MG63 (cell line): Measurements from ENCODE around the gene SREBF2. TPM values are rescaled to one million over a fixed set of nuclear protein-coding genes. Genes with fewer than 3 reads are reported as not detected.

Experiments
- DNase-seq: peaks from one replicate; pipeline ENCODE4 v3.0.0-alpha.2; 2020
- H3K27me3 ChIP-seq: fragments of 250-450 bp; sonication (Bioruptor Pico); 2 replicates; pipeline ENCODE4 v1.5.1; 2020; ENCODE audit warnings: mild to moderate bottlenecking, moderate library complexity
- H3K36me3 ChIP-seq: fragments of 250-450 bp; sonication (Bioruptor Pico); 2 replicates; pipeline ENCODE4 v1.5.1; 2020; ENCODE audit warnings: mild to moderate bottlenecking, moderate library complexity
- H3K4me3 ChIP-seq: fragments of 250-450 bp; sonication (Bioruptor Pico); 2 replicates; pipeline ENCODE4 v1.5.1; 2020; ENCODE audit warnings: mild to moderate bottlenecking, moderate library complexity
- H3K9me3 ChIP-seq: fragments of 250-450 bp; sonication (Bioruptor Pico); 2 replicates; pipeline ENCODE4 v1.5.1; 2020; ENCODE audit warnings: mild to moderate bottlenecking, moderate library complexity
- total RNA-seq: library from RNA; depleted of rRNA; stranded (reverse); fragments of >200 nt; shearing (Covaris generic); gene quantifications from 2 replicates; pipeline ENCODE4 v1.2.3, GENCODE V29; 2014; ENCODE audit warnings: low replicate concordance

Gene SREBF2
- total RNA-seq, 1 experiment from 2014 or later, result 26.5 TPM

DNA sequence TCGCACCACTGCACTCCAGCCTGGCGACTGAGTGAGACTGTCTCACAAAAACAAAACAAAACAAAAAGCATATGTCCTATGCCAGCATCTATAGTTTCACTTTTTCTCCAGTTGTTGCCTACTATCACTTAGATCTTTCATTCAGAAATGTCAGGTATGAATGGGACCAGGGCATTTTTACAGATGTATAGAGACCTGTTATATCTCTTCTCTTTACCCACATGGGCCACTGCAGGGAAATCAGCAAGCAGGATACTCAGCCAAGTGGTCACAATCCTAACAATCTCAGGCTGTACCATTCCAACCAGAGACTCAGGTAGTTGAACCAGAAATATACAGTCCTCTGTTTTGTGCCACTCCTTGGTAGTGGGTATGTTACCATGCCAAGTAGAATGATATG, 16.0 kb upstream of the SREBF2 start:
- no peaks in the 10 kb centered on the region for H3K9me3 ChIP-seq
- H3K36me3 ChIP-seq, result no peaks in the 10 kb centered on the region; the same call in 1 of the 2 replicates
- no peak overlapping the region for H3K4me3 ChIP-seq
- no peak for DNase-seq
- no peaks in the 10 kb centered on the region for H3K27me3 ChIP-seq

GRCh38 chr22:41818011-41818410, 14.9 kb upstream of the SREBF2 start:
- no peaks in the 10 kb centered on the region for H3K9me3 ChIP-seq
- H3K27me3 ChIP-seq, result no peaks in the 10 kb centered on the region
- no peaks in the 10 kb centered on the region; the same call in 1 of the 2 replicates for H3K36me3 ChIP-seq
- no peak for DNase-seq
- no peak overlapping the region for H3K4me3 ChIP-seq

DNA sequence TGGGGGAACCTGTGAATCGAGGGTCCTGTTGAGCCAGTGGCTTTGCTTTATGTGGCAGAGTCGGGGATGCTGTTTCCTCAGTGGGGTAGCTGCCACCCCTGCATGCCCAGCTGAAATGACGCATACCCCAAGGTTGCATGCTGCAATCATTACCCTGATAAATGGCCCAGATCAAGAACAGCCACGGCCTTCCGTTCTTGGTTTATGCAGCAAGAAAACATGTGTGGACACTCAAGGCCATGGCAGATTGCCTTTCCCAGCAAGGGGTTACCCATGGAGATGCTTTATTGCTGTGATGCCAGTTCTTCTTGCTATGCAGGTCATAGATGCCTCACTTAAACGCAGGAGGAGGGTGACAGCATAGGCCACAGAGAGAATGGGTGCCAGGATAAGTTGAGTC, 14.3 kb upstream of the SREBF2 start:
- H3K27me3 ChIP-seq, result no peaks in the 10 kb centered on the region
- no peak overlapping the region for H3K4me3 ChIP-seq
- DNase-seq, result no peak
- H3K36me3 ChIP-seq, result no peaks in the 10 kb centered on the region; the same call in 1 of the 2 replicates
- H3K9me3 ChIP-seq, result no peaks in the 10 kb centered on the region

DNA sequence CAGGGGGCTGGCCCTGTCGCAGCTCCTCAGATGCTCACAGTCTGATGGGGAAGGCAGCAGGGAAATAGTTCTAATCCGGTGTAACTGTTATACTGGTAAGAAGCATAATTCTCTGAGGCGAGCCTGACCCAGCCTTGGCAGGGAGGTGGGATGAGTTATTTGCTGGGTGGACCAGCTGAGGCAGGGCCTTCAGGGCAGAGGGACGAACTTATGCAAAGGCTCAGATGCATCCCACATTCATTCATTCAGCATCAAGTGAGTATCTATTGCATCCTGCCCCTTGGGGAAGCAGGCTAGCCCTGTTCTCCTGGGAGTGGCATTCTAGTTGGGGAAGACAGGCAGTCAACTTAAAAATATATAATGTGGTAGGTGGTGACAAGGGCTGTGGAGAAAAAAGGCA, 13.6 kb upstream of the SREBF2 start:
- no peaks in the 10 kb centered on the region for H3K27me3 ChIP-seq
- no peaks in the 10 kb centered on the region; the same call in 1 of the 2 replicates for H3K36me3 ChIP-seq
- H3K4me3 ChIP-seq, result no peak overlapping the region
- DNase-seq, result no peak
- no peaks in the 10 kb centered on the region for H3K9me3 ChIP-seq

- Histone ChIP-seq H3K36me3 (no peaks in the 10 kb centered on the region; the same call in 1 of the 2 replicates), H3K27me3 (no peaks in the 10 kb centered on the region), H3K4me3 (no peak overlapping the region), H3K9me3 (no peaks in the 10 kb centered on the region)
- DNase-seq, result no peak
Observed at GRCh38 chr22:41820447-41820846, 12.5 kb upstream of the SREBF2 start.

DNA sequence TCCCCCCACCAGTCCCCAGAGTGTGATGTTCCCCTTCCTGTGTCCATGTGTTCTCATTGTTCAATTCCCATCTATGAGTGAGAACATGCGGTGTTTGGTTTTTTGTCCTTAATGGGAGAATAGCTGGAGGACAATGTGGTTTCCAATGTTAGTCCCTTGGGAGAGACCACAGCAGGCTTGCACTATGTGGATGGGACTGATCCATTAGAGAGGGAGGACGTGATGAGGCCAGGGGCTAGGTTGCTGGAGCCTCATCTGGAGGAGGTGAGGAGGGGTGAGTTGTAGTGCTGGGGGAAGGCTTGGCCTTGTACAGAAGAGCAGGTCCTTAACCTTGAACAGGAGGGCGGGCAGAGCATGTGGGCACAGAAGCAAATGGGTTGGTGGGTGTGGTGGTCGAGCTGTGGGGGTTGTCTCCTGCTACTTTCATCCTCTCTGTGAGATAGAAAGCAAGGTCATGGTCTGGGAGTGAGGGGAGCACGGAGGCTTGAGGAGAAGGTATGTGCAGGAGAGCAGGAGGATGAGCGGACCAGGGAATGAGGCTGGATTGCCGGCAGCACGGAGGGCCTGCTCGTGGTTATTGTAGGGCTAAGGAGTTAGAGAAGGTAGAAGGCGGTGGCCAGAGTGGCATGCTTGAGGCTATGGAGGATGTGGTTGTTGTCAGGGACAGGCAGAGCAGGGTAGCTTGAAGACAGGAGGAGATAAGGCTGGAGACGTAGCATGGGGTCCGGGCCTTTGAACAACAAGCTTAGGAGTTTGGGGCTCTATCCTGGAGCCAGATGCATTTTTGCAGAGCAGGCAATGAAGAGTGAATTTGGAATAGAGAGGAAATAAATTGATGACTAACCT, 11.2 kb upstream of the SREBF2 start:
- Histone ChIP-seq H3K9me3 (no peaks in the 10 kb centered on the region), H3K36me3 (no peaks in the 10 kb centered on the region), H3K27me3 (no peaks in the 10 kb centered on the region), H3K4me3 (no peak overlapping the region)
- no peak for DNase-seq

- no peaks in the 10 kb centered on the region for H3K27me3 ChIP-seq
- no peaks in the 10 kb centered on the region for H3K9me3 ChIP-seq
- no peak for DNase-seq
- no peaks in the 10 kb centered on the region for H3K36me3 ChIP-seq
- H3K4me3 ChIP-seq, result no peak overlapping the region
Observed at GRCh38 chr22:41822317-41823057, 10.4 kb upstream of the SREBF2 start.

- no peak for DNase-seq
- H3K36me3 ChIP-seq, result no peaks in the 10 kb centered on the region
- no peaks in the 10 kb centered on the region for H3K9me3 ChIP-seq
- no peak overlapping the region for H3K4me3 ChIP-seq
- H3K27me3 ChIP-seq, result no peaks in the 10 kb centered on the region
Observed at GRCh38 chr22:41823797-41824196, 9.1 kb upstream of the SREBF2 start.

DNA sequence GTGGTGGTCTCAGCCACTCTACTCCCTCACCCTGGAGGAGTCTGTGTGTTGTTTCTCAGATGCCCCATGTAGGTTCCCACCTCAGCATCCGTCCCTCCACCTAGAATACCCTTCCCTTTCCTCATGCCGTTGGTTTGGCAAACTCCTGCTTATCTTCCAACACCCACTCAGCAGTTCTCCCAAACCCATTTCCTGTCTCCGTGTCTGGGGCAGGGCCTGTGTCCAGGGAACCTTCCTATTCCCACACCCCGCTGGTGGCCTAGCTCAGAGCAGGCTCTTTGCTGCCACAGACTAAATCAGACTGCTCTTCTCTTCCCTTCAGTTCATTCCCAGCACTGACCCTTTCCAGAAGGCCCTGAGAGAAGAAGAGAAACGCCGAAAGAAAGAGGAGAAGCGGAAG, 7.5 kb upstream of the SREBF2 start:
- Histone ChIP-seq H3K9me3 (no peaks in the 10 kb centered on the region), H3K4me3 (no peak overlapping the region), H3K36me3 (no peaks in the 10 kb centered on the region), H3K27me3 (no peaks in the 10 kb centered on the region)
- DNase-seq, result peak; percentile 24

DNA sequence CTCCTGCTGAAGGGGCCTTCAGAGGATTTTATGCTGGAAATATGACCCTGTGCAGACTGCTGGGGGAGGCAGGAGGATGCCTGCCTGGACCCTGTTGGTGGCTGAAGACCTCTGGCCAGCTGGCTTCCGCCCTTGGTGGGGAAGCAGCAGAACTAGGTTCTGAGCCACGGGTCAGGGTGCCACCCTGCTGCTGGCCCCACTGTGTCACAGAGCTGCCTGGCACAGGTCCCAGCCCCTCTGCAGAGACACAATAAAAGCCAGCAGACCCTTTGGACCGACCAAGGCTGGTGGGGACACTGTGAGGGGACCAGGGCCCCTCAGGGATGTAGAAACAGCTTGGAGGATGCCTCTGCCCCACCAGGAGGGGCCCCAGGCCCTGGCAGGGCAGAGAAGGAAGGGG, 6.9 kb upstream of the SREBF2 start:
- H3K27me3 ChIP-seq, result no peaks in the 10 kb centered on the region
- DNase-seq, result no peak
- H3K36me3 ChIP-seq, result no peaks in the 10 kb centered on the region
- H3K4me3 ChIP-seq, result no peak overlapping the region
- H3K9me3 ChIP-seq, result no peaks in the 10 kb centered on the region

DNA sequence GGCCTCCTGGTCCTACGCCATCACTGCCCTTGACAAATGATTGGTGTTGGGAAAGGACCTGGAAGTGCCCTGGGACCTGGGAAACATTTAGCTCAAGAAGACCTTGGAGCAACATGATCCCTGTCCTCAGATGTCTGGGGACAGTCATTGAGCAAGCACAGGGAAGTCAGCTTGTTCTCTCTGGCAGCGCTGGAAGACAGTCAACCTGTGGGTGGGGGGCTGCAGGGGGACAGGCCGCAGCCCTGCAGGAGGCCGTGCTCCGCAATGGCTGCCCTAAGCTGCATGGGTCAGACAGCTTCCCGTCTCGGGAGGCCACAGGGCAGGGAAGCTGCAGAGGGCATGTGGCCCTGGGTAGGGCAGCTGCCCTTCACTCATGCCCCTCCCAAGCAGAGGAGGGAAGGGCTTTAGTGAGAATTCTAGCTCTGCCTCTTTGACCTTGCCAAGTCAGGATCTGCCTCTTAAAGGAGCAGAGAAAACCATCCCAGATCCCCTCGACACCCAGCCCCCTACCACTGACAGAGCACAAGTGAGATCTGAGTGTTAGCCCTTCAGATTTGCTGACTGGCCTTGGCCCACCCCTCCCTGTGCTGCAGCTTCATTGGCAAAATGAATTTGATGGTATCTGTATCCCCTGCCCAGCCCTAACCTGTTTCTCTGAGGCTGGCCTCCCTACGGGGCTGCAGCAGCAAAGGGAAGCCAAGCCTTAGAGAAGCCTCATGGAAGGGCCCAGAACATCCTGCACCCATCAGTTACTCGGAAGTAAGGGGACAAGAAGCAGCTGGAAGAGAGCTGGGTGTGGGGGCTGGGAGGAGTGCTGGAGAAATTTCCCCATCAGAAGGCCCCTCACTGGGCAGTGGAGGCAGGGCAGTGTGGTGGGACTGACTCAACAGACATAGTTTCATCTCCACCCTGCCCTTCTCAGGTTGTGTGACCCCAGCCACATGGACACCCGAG, 6.2 kb upstream of the SREBF2 start:
- Histone ChIP-seq H3K27me3 (no peaks in the 10 kb centered on the region), H3K9me3 (no peaks in the 10 kb centered on the region), H3K36me3 (no peaks in the 10 kb centered on the region), H3K4me3 (no peak overlapping the region)
- DNase-seq, result no peak

- DNase-seq, result no peak
- Histone ChIP-seq H3K27me3 (no peaks in the 10 kb centered on the region), H3K36me3 (no peaks in the 10 kb centered on the region), H3K9me3 (no peaks in the 10 kb centered on the region), H3K4me3 (no peak overlapping the region)
Observed at GRCh38 chr22:41827671-41828070, 5.2 kb upstream of the SREBF2 start.

DNA sequence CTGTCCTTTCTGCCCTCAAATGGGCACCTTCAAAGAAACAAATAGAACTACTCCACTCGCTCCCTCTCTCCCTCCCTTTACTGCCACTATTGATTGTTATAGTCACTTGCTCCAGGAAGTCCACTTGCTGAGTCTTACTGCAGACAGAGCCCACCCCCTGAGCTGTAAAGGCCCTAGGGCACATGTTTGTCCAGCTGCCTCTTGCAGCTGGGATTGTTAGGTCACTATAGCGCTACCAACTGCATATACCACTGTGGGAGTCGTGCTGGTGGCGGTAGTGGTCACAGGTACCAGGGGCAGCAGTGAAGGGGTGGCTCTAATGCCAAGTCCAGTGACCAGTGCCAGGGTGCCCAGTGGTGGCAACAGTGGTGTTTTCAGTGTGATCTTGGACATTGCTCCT, 4.4 kb upstream of the SREBF2 start:
- no peak overlapping the region for H3K4me3 ChIP-seq
- DNase-seq, result no peak
- no peaks in the 10 kb centered on the region for H3K36me3 ChIP-seq
- no peaks in the 10 kb centered on the region for H3K9me3 ChIP-seq
- no peaks in the 10 kb centered on the region for H3K27me3 ChIP-seq

- no peaks in the 10 kb centered on the region for H3K9me3 ChIP-seq
- peaks cover 7% of the 10 kb centered on the region for H3K36me3 ChIP-seq
- DNase-seq, result no peak
- H3K4me3 ChIP-seq, result no peak overlapping the region
- H3K27me3 ChIP-seq, result no peaks in the 10 kb centered on the region
Observed at GRCh38 chr22:41830174-41830573, 2.7 kb upstream of the SREBF2 start.

DNA sequence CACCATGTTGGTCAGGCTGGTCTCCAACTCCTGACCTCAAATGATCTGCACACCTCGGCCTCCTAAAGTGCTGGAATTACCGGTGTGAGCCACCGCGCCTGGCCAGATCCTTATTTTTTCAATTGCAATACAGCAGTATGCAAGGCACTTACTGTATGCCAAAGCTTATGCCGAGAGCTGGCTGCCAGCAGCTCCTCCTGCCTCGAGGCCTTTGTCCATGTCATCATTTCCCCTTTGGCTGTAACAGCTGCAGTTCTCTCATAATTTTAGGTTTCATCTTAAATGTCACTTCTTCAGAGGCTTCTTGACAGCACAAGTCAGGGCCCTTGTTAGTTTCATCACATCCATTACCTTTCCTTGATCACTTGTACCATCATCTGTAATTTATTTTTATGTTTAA, 1.5 kb upstream of the SREBF2 start:
- no peaks in the 10 kb centered on the region for H3K27me3 ChIP-seq
- no peaks in the 10 kb centered on the region for H3K9me3 ChIP-seq
- H3K36me3 ChIP-seq, result peaks cover 18% of the 10 kb centered on the region
- DNase-seq, result peak; percentile 57
- H3K4me3 ChIP-seq, result no peak overlapping the region

GRCh38 chr22:41831828-41832552, 915 bp upstream of the SREBF2 start:
- peaks cover 24% of the 10 kb centered on the region for H3K36me3 ChIP-seq
- H3K4me3 ChIP-seq, result peak overlapping the region; percentile 72
- no peaks in the 10 kb centered on the region for H3K9me3 ChIP-seq
- H3K27me3 ChIP-seq, result no peaks in the 10 kb centered on the region
- no peak for DNase-seq
